GM10266 (cell line): ENCODE data around the gene OSBPL6.
"Not testable (repeated sequence)": the region's sequence is repeated elsewhere in the genome, so short reads cannot be mapped to it uniquely, and the experiment has no call there.

ENCODE experiments used
- DNase-seq: peaks from one replicate; pipeline ENCODE4 v3.0.0; 2012; ENCODE audit errors: extremely low spot score
- CTCF ChIP-seq: IDR thresholded peaks from 2 replicates; pipeline ENCODE4 v1.5.1; 2012; ENCODE audit warnings: mild to moderate bottlenecking, low read depth; ENCODE audit not compliant: control insufficient read depth, insufficient read depth; ENCODE audit errors: missing control alignments

The OSBPL6 gene

GRCh38 chr2:178193823-178194599 lies at the start of gene OSBPL6:
TSS of gene OSBPL6 (plus strand) at chr2:178194512. CDS start at chr2:178306185, 111,673 bp downstream.
- peak; percentile 4 for TF ChIP-seq CTCF
- DNase-seq: peak; percentile 90

GRCh38 chr2:178152033-178152432 lies 42.3 kb upstream of the OSBPL6 start:
- TF ChIP-seq CTCF: no peak
- DNase-seq: no peak

GRCh38 chr2:178152542-178152941 lies 41.8 kb upstream of the OSBPL6 start:
- TF ChIP-seq CTCF: no peak
- DNase-seq: no peak

- TF ChIP-seq CTCF: no peak
- no peak for DNase-seq
Measured at GRCh38 chr2:178152977-178153376, 41.3 kb upstream of the OSBPL6 start.

GRCh38 chr2:178153878-178154277 lies 40.4 kb upstream of the OSBPL6 start:
- DNase-seq: not testable (repeated sequence)

GRCh38 chr2:178155524-178155923 lies 38.8 kb upstream of the OSBPL6 start:
- no peak for TF ChIP-seq CTCF
- no peak for DNase-seq

GRCh38 chr2:178157574-178157973 lies 36.7 kb upstream of the OSBPL6 start:
- DNase-seq: no peak
- TF ChIP-seq CTCF: no peak
